Naive thymus-derived CD8-positive, alpha-beta T cell (primary cell): Measurements from ENCODE around the gene MTARC2. TPM values are rescaled to one million over a fixed set of nuclear protein-coding genes. Genes with fewer than 3 reads are reported as not detected.

Experiments used
- ATAC-seq, 2 donors: fragments of 150-1000 bp; cut with Tn5 transposase in 1 of 2; sonication (Bioruptor Pico), chemical (Tn5 transposase) in 1 of 2; 1 replicate in 1 of 2; 2 replicates in 1 of 2; pipeline ENCODE4 v1.10.0; 2021; ENCODE audit warnings: mild to moderate bottlenecking in 2 of 2, moderate library complexity in 2 of 2
- POLR2A ChIA-PET: fragments of 350-600 bp; sonication (Branson Sonifier 250); formaldehyde crosslinking; loops from one replicate; lab custom pipeline; 2021; ENCODE audit warnings: antibody characterized with exemption; lab: Charles Lee
- DNase-seq, 10 donors: peaks; one replicate each; pipeline versions ENCODE4 v3.0.0 to v3.0.0-alpha.2; 2020 to 2022
- H3K27ac Mint-ChIP-seq, 10 donors: one replicate each; pipeline ENCODE4 v1.8.0; 2020 to 2022; ENCODE audit warnings: mild to moderate bottlenecking in 10 of 10, mixed read lengths in 10 of 10, moderate library complexity in 4 of 10, inconsistent platforms in 1 of 10
- H3K27me3 Mint-ChIP-seq, 5 donors: one replicate each; pipeline ENCODE4 v1.8.0; 2021 to 2022; ENCODE audit warnings: mixed read lengths in 5 of 5
- H3K36me3 Mint-ChIP-seq, 3 donors: one replicate each; pipeline ENCODE4 v1.8.0; 2020 to 2022; ENCODE audit warnings: mixed read lengths in 3 of 3, mild to moderate bottlenecking in 2 of 3, inconsistent platforms in 1 of 3
- H3K4me1 Mint-ChIP-seq, 4 donors: one replicate each; pipeline ENCODE4 v1.8.0; 2021 to 2022; ENCODE audit warnings: mixed read lengths in 4 of 4
- H3K4me3 Mint-ChIP-seq, 10 donors: one replicate each; pipeline ENCODE4 v1.8.0; 2020 to 2022; ENCODE audit warnings: mild to moderate bottlenecking in 10 of 10, mixed read lengths in 10 of 10, moderate library complexity in 6 of 10, inconsistent platforms in 1 of 10
- H3K9me3 Mint-ChIP-seq, 9 donors: one replicate each; pipeline ENCODE4 v1.8.0; 2020 to 2022; ENCODE audit warnings: mixed read lengths in 9 of 9, mild to moderate bottlenecking in 3 of 9, inconsistent platforms in 1 of 9, moderate library complexity in 1 of 9
- polyA plus RNA-seq, 3 donors: library from polyadenylated mRNA; unstranded; fragments of 300-500 nt; fragmentation: Illumina TruSeq; gene quantifications; one replicate each; pipeline ENCODE4 v1.2.3, GENCODE V29; 2021
- total RNA-seq, 8 experiments: library from RNA in 2 of 8; stranded (reverse) in 2 of 8; gene quantifications; one replicate each; pipeline ENCODE4 v1.2.3 and lab custom pipeline; 2021 to 2026

The MTARC2 gene
- total and polyA plus RNA-seq, 5 experiments from 2014 or later = not detected

GRCh38 chr1:220827445-220828178, 79.5 kb downstream of the MTARC2 start:
- Mint-ChIP-seq H3K4me1 (no peaks in the 10 kb centered on the region), H3K9me3 (peaks cover 0 to 4% (median 0%) of the 10 kb centered on the region in 9 donors), H3K4me3 (no peak overlapping the region), H3K27ac (no peak overlapping the region), H3K36me3 (no peaks in the 10 kb centered on the region), H3K27me3 (peaks cover 14 to 49% (median 16%) of the 10 kb centered on the region in 5 donors)
- DNase-seq (no peak), ATAC-seq (no peak)
- POLR2A ChIA-PET = no interaction called here

GRCh38 chr1:220828179-220828490, 80.0 kb downstream of the MTARC2 start:
- Mint-ChIP-seq H3K4me3 (no peak overlapping the region), H3K36me3 (no peaks in the 10 kb centered on the region), H3K27ac (no peak overlapping the region), H3K4me1 (no peaks in the 10 kb centered on the region), H3K9me3 (peaks cover 0 to 4% (median 0%) of the 10 kb centered on the region in 9 donors), H3K27me3 (peaks cover 14 to 49% (median 19%) of the 10 kb centered on the region in 5 donors)
- DNase-seq (no peak), ATAC-seq (no peak)
- POLR2A ChIA-PET = no interaction called here

GRCh38 chr1:220828950-220829586, 80.9 kb downstream of the MTARC2 start:
- Mint-ChIP-seq H3K36me3 (no peaks in the 10 kb centered on the region), H3K27ac (no peak overlapping the region), H3K9me3 (peaks cover 0 to 4% (median 0%) of the 10 kb centered on the region in 9 donors), H3K27me3 (peaks cover 13 to 49% (median 19%) of the 10 kb centered on the region in 5 donors), H3K4me3 (no peak overlapping the region), H3K4me1 (no peaks in the 10 kb centered on the region)
- POLR2A ChIA-PET = no interaction called here
- ATAC-seq (no peak), DNase-seq (no peak)

- Mint-ChIP-seq H3K4me1 (no peaks in the 10 kb centered on the region), H3K4me3 (no peak overlapping the region), H3K9me3 (peaks cover 0 to 4% (median 0%) of the 10 kb centered on the region in 9 donors), H3K27me3 (peaks cover 5 to 50% (median 15%) of the 10 kb centered on the region in 5 donors), H3K36me3 (no peaks in the 10 kb centered on the region), H3K27ac (no peak overlapping the region)
- POLR2A ChIA-PET = no interaction called here
- ATAC-seq (no peak), DNase-seq (no peak)
These were observed 85.3 kb downstream of the MTARC2 start for GRCh38 chr1:220833436-220833835.

Other genes with a start within 250 kb of the MTARC2 start
- gene MARK1, start 220.2 kb upstream of the MTARC2 start, total RNA-seq = not detected
- not detected for gene MARK1, start 220.2 kb upstream of the MTARC2 start, polyA plus RNA-seq
- gene C1orf115, start 58.0 kb upstream of the MTARC2 start, total RNA-seq = under 1 TPM; 0.52 TPM
- gene C1orf115, start 58.0 kb upstream of the MTARC2 start, polyA plus RNA-seq = under 1 TPM in 2 of 3 donors, not detected in 1; 0.44 to 0.99 TPM
- gene MTARC1, start 38.6 kb downstream of the MTARC2 start, total RNA-seq = not detected
- gene MTARC1, start 38.6 kb downstream of the MTARC2 start, polyA plus RNA-seq = under 1 TPM in 1 of 3 donors, not detected in 2; 0.59 TPM
- under 1 TPM; 0.10 to 0.33 TPM for gene HLX, start 131.1 kb downstream of the MTARC2 start, total RNA-seq
- gene HLX, start 131.1 kb downstream of the MTARC2 start, polyA plus RNA-seq = not detected